Hematopoietic multipotent progenitor cell treated with erythropoietin and hydrocortisone succinate and interleukin-3 and kit ligand, for 15 days (in vitro differentiated cells): ENCODE results near the gene VASN.

Experiments used
- DNase-seq: peaks from one replicate; pipeline ENCODE4 v3.0.0-alpha.2; 2015; ENCODE audit warnings: low spot score

Gene VASN

GRCh38 chr16:4403133-4403949 is 31.7 kb downstream of the VASN start:
- DNase-seq = no peak

- DNase-seq = peak; percentile 27
These were observed 32.8 kb downstream of the VASN start for GRCh38 chr16:4404247-4404966.

- DNase-seq = no peak
These were observed 33.5 kb downstream of the VASN start for GRCh38 chr16:4404967-4405696.

- DNase-seq = no peak
These were observed 36.1 kb downstream of the VASN start for GRCh38 chr16:4407543-4408322.

GRCh38 chr16:4408323-4408690 is 36.7 kb downstream of the VASN start:
- no peak for DNase-seq

GRCh38 chr16:4409081-4409932 is 37.7 kb downstream of the VASN start:
- no peak for DNase-seq

GRCh38 chr16:4410335-4411075 is 38.9 kb downstream of the VASN start:
- DNase-seq = no peak

- no peak for DNase-seq
These were observed 40.0 kb downstream of the VASN start for GRCh38 chr16:4411684-4412083.

- DNase-seq = no peak
These were observed 40.5 kb downstream of the VASN start for GRCh38 chr16:4412159-4412558.

- no peak for DNase-seq
These were observed 41.2 kb downstream of the VASN start for GRCh38 chr16:4412854-4413253.

- no peak for DNase-seq
These were observed 42.7 kb downstream of the VASN start for GRCh38 chr16:4414187-4414917.

GRCh38 chr16:4415538-4416199 is 44.0 kb downstream of the VASN start:
- peak; percentile 40 for DNase-seq

- peak; percentile 89 for DNase-seq
These were observed 44.8 kb downstream of the VASN start, which contains the start of gene CORO7 for GRCh38 chr16:4416200-4417032. Gene CORO7 (minus strand): TSS chr16:4416596. CDS start chr16:4416518, 78 bp downstream.

- DNase-seq = no peak
These were observed 47.8 kb downstream of the VASN start for GRCh38 chr16:4419402-4419959.

GRCh38 chr16:4420505-4421105 is 49.0 kb downstream of the VASN start:
- no peak for DNase-seq

- peak; percentile 93 for DNase-seq
These were observed 53.9 kb downstream of the VASN start, which contains the start of gene DNAJA3 for GRCh38 chr16:4425378-4426020. Gene DNAJA3 (plus strand): TSS chr16:4425868. CDS start chr16:4425882, 14 bp downstream.
